GM12878 (cell line): Measurements from ENCODE around the gene TRPC5OS. TPM values are rescaled to one million over a fixed set of nuclear protein-coding genes. Genes with fewer than 3 reads are reported as not detected.
A peak's percentile ranks its signal among the peaks of the same experiment; 100 is the strongest.

Experiments
- ATAC-seq: fragments of 200-7000 bp; cut with Tn5 transposase; 3 replicates; pipeline ENCODE4 v1.9.1; 2020; ENCODE audit warnings: mild to moderate bottlenecking, moderate library complexity
- BruUV-seq: library from RNA; stranded (reverse); fragments of 400-500 nt; replicated peaks from 2 replicates; lab custom pipeline; 2021; lab: Mats Ljungman, UMichigan
- CTCF ChIA-PET: fragments of 300-600 bp; sonication (Branson Sonifier 250); formaldehyde crosslinking; extraction: SDS; loops from one replicate; lab custom pipeline; 2021; ENCODE audit warnings: inconsistent platforms; lab: Yijun Ruan, JAX
- POLR2A ChIA-PET: fragments of 350-600 bp; formaldehyde crosslinking; extraction: SDS; loops from one replicate; lab custom pipeline; 2021; ENCODE audit warnings: inconsistent platforms; lab: Charles Lee
- RAD21 ChIA-PET: fragments of 300-600 bp; sonication (Branson Sonifier 250); formaldehyde crosslinking; loops from one replicate; lab custom pipeline; 2023; ENCODE audit warnings: antibody characterized with exemption; ENCODE audit not compliant: unreplicated experiment; lab: Charles Lee
- SMC1A ChIA-PET: fragments of 300-600 bp; sonication (Branson Sonifier 250); formaldehyde crosslinking; loops from one replicate; lab custom pipeline; 2023; ENCODE audit not compliant: unreplicated experiment, uncharacterized antibody; lab: Charles Lee
- DNase-seq: peaks from one replicate; pipeline ENCODE4 v3.0.0-alpha.2; 2011; ENCODE audit warnings: low read depth, low spot score
- FAIRE-seq: peaks from 3 replicates; lab custom pipeline; 2011; peaks lifted over from hg19 to GRCh38; lab: Jason Lieb, UNC
- H2AFZ ChIP-seq: 2 replicates; pipeline ENCODE4 v1.6.0; 2011; ENCODE audit warnings: low read depth, low read length, control low read depth; ENCODE audit not compliant: control insufficient read depth
- H3K27ac ChIP-seq: 2 replicates; pipeline ENCODE4 v1.5.1; 2011; ENCODE audit warnings: control low read depth; ENCODE audit not compliant: control insufficient read depth, insufficient read depth
- H3K27me3 ChIP-seq, 2 experiments: replicated peaks in 1 of 2; 2 replicates each; pipeline versions ENCODE4 v1.6.0 to v1.6.1; 2011; ENCODE audit warnings: low read length in 1 of 2; ENCODE audit not compliant: control insufficient read depth in 2 of 2, insufficient read depth in 2 of 2
- H3K36me3 ChIP-seq, 2 experiments: 2 replicates each; pipeline ENCODE4 v1.5.1; 2011; ENCODE audit warnings: low read length in 1 of 2; ENCODE audit not compliant: control insufficient read depth in 2 of 2, insufficient read depth in 2 of 2
- H3K4me1 ChIP-seq: 2 replicates; pipeline ENCODE4 v1.6.1; 2011; ENCODE audit warnings: mild to moderate bottlenecking, low read length, moderate library complexity, mixed read lengths; ENCODE audit not compliant: control insufficient read depth, insufficient read depth
- H3K4me2 ChIP-seq: 2 replicates; pipeline ENCODE4 v1.6.0; 2011; ENCODE audit warnings: control low read depth; ENCODE audit not compliant: control insufficient read depth, insufficient read depth
- H3K4me3 ChIP-seq: fragments of 200-600 bp; sonication (generic); 2 replicates; pipeline ENCODE4 v1.5.1; 2016
- H3K79me2 ChIP-seq: 2 replicates; pipeline ENCODE4 v1.6.0; 2011; ENCODE audit warnings: low read length; ENCODE audit not compliant: control insufficient read depth, insufficient read depth
- H3K9ac ChIP-seq: 2 replicates; pipeline ENCODE4 v1.8.0; 2011; ENCODE audit warnings: low read length, control low read depth, mixed read lengths; ENCODE audit not compliant: control insufficient read depth, insufficient read depth
- H3K9me3 ChIP-seq: replicated peaks from 3 replicates; pipeline ENCODE4 v1.5.1; 2011; ENCODE audit warnings: mild to moderate bottlenecking, low read length; ENCODE audit not compliant: control insufficient read depth, insufficient read depth
- H4K20me1 ChIP-seq: 2 replicates; pipeline ENCODE4 v1.6.0; 2011; ENCODE audit not compliant: control insufficient read depth, insufficient read depth
- ASH2L ChIP-seq: fragments of 300-600, 200-600 bp; sonication (generic); IDR thresholded peaks from 2 replicates; pipeline ENCODE4 v1.6.1; 2017; ENCODE audit warnings: low read depth, mild to moderate bottlenecking, borderline replicate concordance
- BACH1 ChIP-seq: fragments of 450-650 bp; IDR thresholded peaks from 2 replicates; pipeline ENCODE4 v1.6.1; 2017; ENCODE audit warnings: mild to moderate bottlenecking, borderline replicate concordance
- BCL11A ChIP-seq: IDR thresholded peaks from 2 replicates; pipeline ENCODE4 v1.6.1; 2011; ENCODE audit warnings: low read depth, low read length
- EP300 ChIP-seq, 2 experiments: fragments of 150-350 bp in 1 of 2; IDR thresholded peaks; 2 replicates each; pipeline ENCODE4 v1.6.1; 2011 to 2012; ENCODE audit warnings: low read depth in 2 of 2, low read length in 2 of 2, borderline replicate concordance in 1 of 2, improper control_type of control experiment in 1 of 2, inconsistent platforms in 1 of 2; ENCODE audit not compliant: control insufficient read depth in 1 of 2
- EZH2 ChIP-seq: IDR thresholded peaks from 2 replicates; pipeline ENCODE4 v1.6.1; 2012; ENCODE audit warnings: low read depth, mild to moderate bottlenecking, control low read depth, inconsistent platforms, low read length, borderline replicate concordance; ENCODE audit not compliant: control insufficient read depth
- JUNB ChIP-seq: IDR thresholded peaks from 2 replicates; pipeline ENCODE4 v1.6.1; 2016; ENCODE audit warnings: antibody characterized with exemption, mild to moderate bottlenecking
- NFIC ChIP-seq: IDR thresholded peaks from 2 replicates; pipeline ENCODE4 v1.6.1; 2012; ENCODE audit warnings: low read depth, mild to moderate bottlenecking, inconsistent platforms, low read length, moderate library complexity
- NR2F1 ChIP-seq: fragments of 450-650 bp; conservative IDR thresholded peaks from 2 replicates; pipeline ENCODE4 v1.6.1; 2017; ENCODE audit warnings: mild to moderate bottlenecking
- RUNX3 ChIP-seq: IDR thresholded peaks from 2 replicates; pipeline ENCODE4 v1.6.1; 2012; ENCODE audit warnings: low read length, inconsistent platforms
- ZNF24 ChIP-seq: fragments of 450-650 bp; IDR thresholded peaks from 2 replicates; pipeline ENCODE4 v1.6.1; 2017; ENCODE audit warnings: antibody characterized with exemption, mild to moderate bottlenecking
- ZNF384 ChIP-seq: IDR thresholded peaks from 2 replicates; pipeline ENCODE4 v1.6.1; 2012; ENCODE audit warnings: low read depth, mild to moderate bottlenecking, low read length, improper control_type of control experiment, borderline replicate concordance
- WGBS: methylation state at CpG from one replicate; pipeline ENCODE4 v1.1.6; 2016; ENCODE audit warnings: low lambda C conversion rate; ENCODE audit not compliant: insufficient replicate concordance, insufficient coverage; ENCODE audit errors: missing lambda C conversion rate; 5-methylcytosine and 5-hydroxymethylcytosine counted together
- in situ Hi-C: fragments of 300-500 bp; cut with MboI; formaldehyde crosslinking; loops from 9 replicates; pipeline ENCODE4 v1.14.3; 2018; ENCODE audit warnings: mixed read lengths
- intact Hi-C: fragments of 100-400 bp; cut with micrococcal nuclease; formaldehyde crosslinking; loops from one replicate; pipeline ENCODE4 v1.14.2; 2022; ENCODE audit not compliant: unreplicated experiment
- polyA plus RNA-seq, 11 experiments: library from polyadenylated mRNA; depleted of rRNA in 4 of 11; unstranded in 6 of 11; stranded (reverse) in 5 of 11; fragments of >200 nt; fragmentation: Nextera tagmentation in 4 of 11; fragmentation: Illumina TruSeq in 1 of 11; extraction: Ambion mirVana in 4 of 11; extraction: Trizol in 1 of 11; gene quantifications; 1 replicate in 1 of 11; 2 replicates in 10 of 11; pipeline versions ENCODE4 v1.2.1 to v1.2.3, GENCODE V29; 2011 to 2016; ENCODE audit warnings: inconsistent platforms in 2 of 11, missing spikeins in 2 of 11, low read depth in 1 of 11
- total RNA-seq, 4 experiments: library from RNA; depleted of rRNA in 3 of 4; stranded (reverse); fragments of >200 nt in 3 of 4; fragmentation: Illumina TruSeq in 1 of 4; extraction: Trizol in 1 of 4; gene quantifications; 2 replicates each; pipeline versions ENCODE4 v1.2.1 to v1.2.3, GENCODE V29; 2013 to 2021
- TF ChIP-seq, protein P1 (sequence below): IDR thresholded peaks from 2 replicates; pipeline ENCODE4 v1.6.1; 2012; ENCODE audit warnings: low read depth, low read length, improper control_type of control experiment
- TF ChIP-seq, protein P2 (sequence below): fragments of 450-650 bp; IDR thresholded peaks from 2 replicates; pipeline ENCODE4 v1.6.1; 2017; ENCODE audit warnings: antibody characterized with exemption, mild to moderate bottlenecking, moderate library complexity
- TF ChIP-seq, protein P3 (sequence below): fragments of 450-650 bp; conservative IDR thresholded peaks from 2 replicates; pipeline ENCODE4 v1.6.1; 2017; ENCODE audit warnings: mild to moderate bottlenecking, moderate library complexity

The TRPC5OS gene
- total and polyA plus RNA-seq, 10 of the 15 experiments (the other 5 are each of a cell fraction or from before 2014, with no cell fraction given), result 0.06 to 0.40 (median 0.10) TPM; not detected in 4

DNA sequence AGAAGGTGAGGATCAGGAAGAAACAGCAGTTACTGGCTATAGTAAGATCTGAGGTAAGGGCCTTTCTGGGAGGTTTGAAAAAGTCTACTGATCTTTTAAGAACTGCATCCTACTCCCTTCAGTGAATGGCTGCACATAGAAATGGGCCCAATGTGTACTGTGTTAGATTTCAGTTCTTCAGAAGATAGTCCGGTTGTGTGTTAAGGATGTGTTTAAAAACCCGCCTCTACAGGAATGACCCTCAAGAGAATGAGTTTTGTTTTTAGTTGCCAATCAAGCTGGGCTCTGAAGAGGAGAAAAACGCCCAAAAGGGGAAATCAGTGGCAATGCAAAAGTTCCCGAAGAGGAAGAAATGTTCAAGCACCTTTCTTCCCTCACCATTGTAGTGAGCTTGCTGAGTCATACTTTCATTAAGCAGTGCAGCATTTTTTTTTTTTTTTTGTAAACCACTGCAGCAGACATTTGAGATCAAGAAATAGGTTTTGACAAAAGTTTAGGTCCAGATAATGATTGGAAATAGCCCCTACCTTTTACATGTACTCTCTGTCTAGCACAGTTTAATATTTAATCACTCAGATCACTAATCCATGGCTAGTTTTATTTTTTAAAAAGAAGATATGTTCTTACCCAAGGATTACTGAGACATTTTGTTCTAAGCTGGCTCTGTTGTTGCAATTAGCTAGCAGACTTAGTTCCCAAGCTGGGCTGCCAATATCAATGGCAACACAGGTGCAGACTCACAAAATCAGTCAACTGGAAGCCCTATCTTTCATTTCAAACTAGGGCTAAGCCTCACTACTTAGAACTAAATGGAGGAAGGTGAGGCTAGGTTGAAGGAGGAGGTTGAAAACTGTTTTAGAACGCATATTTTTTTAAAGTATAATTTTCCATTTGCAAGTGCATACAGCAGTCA, 7.0 kb upstream of the TRPC5OS start:
- intact Hi-C loops, result loop anchor here (1.0 to 10.0 kb wide), 5 partner anchors 158 to 866 kb away; no protein-coding TSS in a partner anchor
- H2AFZ ChIP-seq, result peak overlapping the region; percentile 60
- CTCF ChIA-PET, result interaction anchor here (0.5 to 2.5 kb wide), 29 partner anchors 9 to 892 kb away, joined by 3 to 12 read pairs (median 3); no protein-coding TSS in a partner anchor

More for the DNA sequence above, 7.0 kb upstream of the TRPC5OS start:
- Histone ChIP-seq H3K4me1 (peaks cover 6% of the 10 kb centered on the region; the same call in 1 of the 2 replicates), H4K20me1 (no peaks in the 10 kb centered on the region), H3K4me3 (no peak overlapping the region), H3K9ac (no peak overlapping the region), H3K36me3 (no peaks in the 10 kb centered on the region), H3K27ac (peak overlapping the region; percentile 37; the same call in 1 of the 2 replicates), H3K79me2 (no peaks in the 10 kb centered on the region), H3K4me2 (0 out of 2 replicates have a peak overlapping the region, but pooled peaks have one; percentile 54), H3K9me3 (no peaks in the 10 kb centered on the region; the same call in 2 of the 3 replicates), H3K27me3 (no peaks in the 10 kb centered on the region)
- no TSS peak for BruUV-seq
- ATAC-seq (peak; percentile 79), FAIRE-seq (peak; percentile 52), DNase-seq (peak; percentile 40)
- POLR2A ChIA-PET, result interaction anchor here (0.6 to 0.7 kb wide), 2 partner anchors 150 to 797 kb away, joined by 3 to 4 read pairs; no protein-coding TSS in a partner anchor
- in situ Hi-C loops, result loop anchor here (25.0 kb wide), 1 partner anchor 768 kb away; no protein-coding TSS in a partner anchor
- SMC1A ChIA-PET, result interaction anchor here (0.6 to 3.1 kb wide), 14 partner anchors 11 to 1187 kb away, joined by 3 to 14 read pairs (median 3); no protein-coding TSS in a partner anchor
- RAD21 ChIA-PET, result interaction anchor here (1.2 to 2.0 kb wide), 3 partner anchors 175 to 863 kb away, joined by 3 to 8 read pairs (median 6); no protein-coding TSS in a partner anchor
- TF ChIP-seq ASH2L (no peak), JUNB (peak; percentile 22; the same call in 1 of the 2 replicates), NR2F1 (no peak), ZNF384 (peak; percentile 82), BCL11A (0 out of 2 replicates have a peak, but pooled peaks have one; percentile 7), EP300 (IDR thresholded peaks at IDR 0.05; ENCODE audit: borderline replicate concordance in 1 of 2, control insufficient read depth in 1 of 2, low read depth in 2 of 2, low read length in 2 of 2) (no peak), ZNF24 (0 out of 2 replicates have a peak, but pooled peaks have one; percentile 33), RUNX3 (peak; percentile 39; the same call in 1 of the 2 replicates), EZH2 (no peak), NFIC (peak; percentile 38; the same call in 1 of the 2 replicates), BACH1 (peak; percentile 96)
- TF ChIP-seq, protein P1, sequence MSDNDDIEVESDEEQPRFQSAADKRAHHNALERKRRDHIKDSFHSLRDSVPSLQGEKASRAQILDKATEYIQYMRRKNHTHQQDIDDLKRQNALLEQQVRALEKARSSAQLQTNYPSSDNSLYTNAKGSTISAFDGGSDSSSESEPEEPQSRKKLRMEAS, result no peak
- TF ChIP-seq, protein P2, sequence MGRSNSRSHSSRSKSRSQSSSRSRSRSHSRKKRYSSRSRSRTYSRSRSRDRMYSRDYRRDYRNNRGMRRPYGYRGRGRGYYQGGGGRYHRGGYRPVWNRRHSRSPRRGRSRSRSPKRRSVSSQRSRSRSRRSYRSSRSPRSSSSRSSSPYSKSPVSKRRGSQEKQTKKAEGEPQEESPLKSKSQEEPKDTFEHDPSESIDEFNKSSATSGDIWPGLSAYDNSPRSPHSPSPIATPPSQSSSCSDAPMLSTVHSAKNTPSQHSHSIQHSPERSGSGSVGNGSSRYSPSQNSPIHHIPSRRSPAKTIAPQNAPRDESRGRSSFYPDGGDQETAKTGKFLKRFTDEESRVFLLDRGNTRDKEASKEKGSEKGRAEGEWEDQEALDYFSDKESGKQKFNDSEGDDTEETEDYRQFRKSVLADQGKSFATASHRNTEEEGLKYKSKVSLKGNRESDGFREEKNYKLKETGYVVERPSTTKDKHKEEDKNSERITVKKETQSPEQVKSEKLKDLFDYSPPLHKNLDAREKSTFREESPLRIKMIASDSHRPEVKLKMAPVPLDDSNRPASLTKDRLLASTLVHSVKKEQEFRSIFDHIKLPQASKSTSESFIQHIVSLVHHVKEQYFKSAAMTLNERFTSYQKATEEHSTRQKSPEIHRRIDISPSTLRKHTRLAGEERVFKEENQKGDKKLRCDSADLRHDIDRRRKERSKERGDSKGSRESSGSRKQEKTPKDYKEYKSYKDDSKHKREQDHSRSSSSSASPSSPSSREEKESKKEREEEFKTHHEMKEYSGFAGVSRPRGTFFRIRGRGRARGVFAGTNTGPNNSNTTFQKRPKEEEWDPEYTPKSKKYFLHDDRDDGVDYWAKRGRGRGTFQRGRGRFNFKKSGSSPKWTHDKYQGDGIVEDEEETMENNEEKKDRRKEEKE, result no peak
- TF ChIP-seq, protein P3, sequence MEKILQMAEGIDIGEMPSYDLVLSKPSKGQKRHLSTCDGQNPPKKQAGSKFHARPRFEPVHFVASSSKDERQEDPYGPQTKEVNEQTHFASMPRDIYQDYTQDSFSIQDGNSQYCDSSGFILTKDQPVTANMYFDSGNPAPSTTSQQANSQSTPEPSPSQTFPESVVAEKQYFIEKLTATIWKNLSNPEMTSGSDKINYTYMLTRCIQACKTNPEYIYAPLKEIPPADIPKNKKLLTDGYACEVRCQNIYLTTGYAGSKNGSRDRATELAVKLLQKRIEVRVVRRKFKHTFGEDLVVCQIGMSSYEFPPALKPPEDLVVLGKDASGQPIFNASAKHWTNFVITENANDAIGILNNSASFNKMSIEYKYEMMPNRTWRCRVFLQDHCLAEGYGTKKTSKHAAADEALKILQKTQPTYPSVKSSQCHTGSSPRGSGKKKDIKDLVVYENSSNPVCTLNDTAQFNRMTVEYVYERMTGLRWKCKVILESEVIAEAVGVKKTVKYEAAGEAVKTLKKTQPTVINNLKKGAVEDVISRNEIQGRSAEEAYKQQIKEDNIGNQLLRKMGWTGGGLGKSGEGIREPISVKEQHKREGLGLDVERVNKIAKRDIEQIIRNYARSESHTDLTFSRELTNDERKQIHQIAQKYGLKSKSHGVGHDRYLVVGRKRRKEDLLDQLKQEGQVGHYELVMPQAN, result no peak
- WGBS, result 0% methylated on average over 5 of the region's 5 CpGs
